C4-2B (cell line): ENCODE measurements around the gene GIT1.

ENCODE experiments used
- CTCF ChIP-seq: fragments of 450-650 bp; conservative IDR thresholded peaks from 2 replicates; pipeline ENCODE4 v1.5.1; 2017; ENCODE audit warnings: mild to moderate bottlenecking
- ZFX ChIP-seq: fragments of 450-650 bp; IDR thresholded peaks from 2 replicates; pipeline ENCODE4 v1.6.1; 2017

- no peak for TF ChIP-seq CTCF
- no peak for TF ChIP-seq ZFX
Observed at GRCh38 chr17:29569245-29569950, 20.1 kb downstream of the GIT1 start.
